DOHH2 (cell line): ENCODE data around the gene FAM227B.

Experiments
- H3F3A ChIP-seq: fragments of 200-600 bp; sonication (generic), shearing (Covaris generic); 2 replicates; pipeline ENCODE4 v1.6.0; 2016; ENCODE audit warnings: antibody characterized with exemption, mild to moderate bottlenecking; ENCODE audit not compliant: control insufficient read depth, insufficient read depth
- H3K27ac ChIP-seq: fragments of 200-600 bp; sonication (generic); 2 replicates; pipeline ENCODE4 v1.5.1; 2014; ENCODE audit warnings: low read depth, mild to moderate bottlenecking, low read length, moderate library complexity
- H3K27me3 ChIP-seq: fragments of 200-600 bp; sonication (generic); 2 replicates; pipeline ENCODE4 v1.6.1; 2014; ENCODE audit warnings: mild to moderate bottlenecking, low read length, mixed read lengths; ENCODE audit not compliant: control insufficient read depth
- H3K36me3 ChIP-seq: fragments of 200-600 bp; sonication (generic); 2 replicates; pipeline ENCODE4 v1.6.1; 2014; ENCODE audit warnings: mild to moderate bottlenecking, low read length, moderate library complexity, mixed read lengths; ENCODE audit not compliant: control insufficient read depth
- H3K4me1 ChIP-seq: fragments of 200-600 bp; sonication (generic); 2 replicates; pipeline ENCODE4 v1.6.1; 2014; ENCODE audit warnings: mild to moderate bottlenecking, low read length, mixed read lengths; ENCODE audit not compliant: control insufficient read depth
- H3K4me2 ChIP-seq: fragments of 200-600 bp; sonication (generic); 2 replicates; pipeline ENCODE4 v1.6.0; 2014; ENCODE audit warnings: mild to moderate bottlenecking, low read length, moderate library complexity
- H3K4me3 ChIP-seq: fragments of 200-600 bp; sonication (generic); 2 replicates; pipeline ENCODE4 v1.5.1; 2014; ENCODE audit warnings: mild to moderate bottlenecking, low read length, mixed read lengths
- H3K79me2 ChIP-seq: fragments of 200-600 bp; sonication (generic); 2 replicates; pipeline ENCODE4 v1.6.1; 2014; ENCODE audit warnings: mild to moderate bottlenecking, low read length, mixed read lengths; ENCODE audit not compliant: control insufficient read depth
- H3K9me2 ChIP-seq: fragments of 200-600 bp; sonication (generic); replicated peaks from 2 replicates; pipeline ENCODE4 v1.6.1; 2014; ENCODE audit warnings: mild to moderate bottlenecking, low read length, mixed read lengths; ENCODE audit not compliant: control insufficient read depth
- H3K9me3 ChIP-seq: fragments of 200-600 bp; sonication (generic); 2 replicates; pipeline ENCODE4 v1.6.1; 2014; ENCODE audit warnings: antibody characterized with exemption, low read length, mixed read lengths; ENCODE audit not compliant: control insufficient read depth, insufficient read depth
- H4K20me1 ChIP-seq: fragments of 200-600 bp; sonication (generic); 2 replicates; pipeline ENCODE4 v1.6.0; 2014; ENCODE audit warnings: low read depth, mild to moderate bottlenecking, antibody characterized with exemption, low read length, moderate library complexity; ENCODE audit not compliant: control insufficient read depth, insufficient read depth
- CTCF ChIP-seq: fragments of 200-600 bp; sonication (generic); IDR thresholded peaks from one replicate; pipeline ENCODE4 v1.5.1; 2014; ENCODE audit warnings: antibody characterized with exemption, mild to moderate bottlenecking, low read depth, low read length; ENCODE audit not compliant: poor library complexity, severe bottlenecking
- EZH2phosphoT487 ChIP-seq: fragments of 200-600 bp; sonication (generic); IDR thresholded peaks from 2 replicates; pipeline ENCODE4 v1.6.1; 2017; ENCODE audit warnings: borderline replicate concordance, mild to moderate bottlenecking, antibody characterized with exemption, low read length, moderate library complexity, mixed read lengths

The FAM227B gene

GRCh38 chr15:49637857-49638256 lies 17.2 kb upstream of the FAM227B start:
- Histone ChIP-seq H3K4me2 (no peak overlapping the region), H3K4me1 (no peaks in the 10 kb centered on the region), H3K36me3 (peaks cover 20% of the 10 kb centered on the region), H3K4me3 (no peak overlapping the region), H3K9me3 (no peaks in the 10 kb centered on the region), H3K79me2 (no peaks in the 10 kb centered on the region), H3F3A (no peaks in the 10 kb centered on the region), H3K9me2 (no peaks in the 10 kb centered on the region), H3K27me3 (no peaks in the 10 kb centered on the region), H4K20me1 (no peaks in the 10 kb centered on the region), H3K27ac (no peak overlapping the region)
- TF ChIP-seq CTCF = no peak
- no peak for TF ChIP-seq EZH2phosphoT487

- Histone ChIP-seq H3K4me3 (no peak overlapping the region), H3K27ac (no peak overlapping the region), H3K79me2 (peaks cover 16% of the 10 kb centered on the region), H4K20me1 (no peaks in the 10 kb centered on the region), H3K4me2 (no peak overlapping the region), H3K4me1 (no peaks in the 10 kb centered on the region), H3F3A (no peaks in the 10 kb centered on the region), H3K9me3 (peaks cover 4% of the 10 kb centered on the region), H3K36me3 (peaks cover 35% of the 10 kb centered on the region), H3K27me3 (no peaks in the 10 kb centered on the region), H3K9me2 (no peaks in the 10 kb centered on the region)
- no peak for TF ChIP-seq CTCF
- no peak for TF ChIP-seq EZH2phosphoT487
Observed at GRCh38 chr15:49628379-49628778, 7.8 kb upstream of the FAM227B start.

GRCh38 chr15:49627407-49627877 lies 6.8 kb upstream of the FAM227B start:
- Histone ChIP-seq H3K4me1 (no peaks in the 10 kb centered on the region), H3K36me3 (peaks cover 43% of the 10 kb centered on the region), H3K9me2 (no peaks in the 10 kb centered on the region), H3K9me3 (peaks cover 4% of the 10 kb centered on the region), H3K79me2 (peaks cover 25% of the 10 kb centered on the region), H3K4me2 (no peak overlapping the region), H3K27ac (no peak overlapping the region), H4K20me1 (no peaks in the 10 kb centered on the region), H3K4me3 (no peak overlapping the region), H3K27me3 (no peaks in the 10 kb centered on the region), H3F3A (no peaks in the 10 kb centered on the region)
- TF ChIP-seq EZH2phosphoT487 = no peak
- no peak for TF ChIP-seq CTCF
